Suppressor macrophage treated with lipopolysaccharide for 1 hour (primary cell): ENCODE measurements around the gene RIPPLY3.
A peak's percentile ranks its signal among the peaks of the same experiment; 100 is the strongest.
"Not testable (repeated sequence)": the region's sequence is repeated elsewhere in the genome, so short reads cannot be mapped to it uniquely, and the experiment has no call there.

ENCODE experiments used
- DNase-seq, 3 donors: peaks; one replicate each; pipeline ENCODE4 v3.0.0-alpha.2; 2020 to 2022

The RIPPLY3 gene

DNA sequence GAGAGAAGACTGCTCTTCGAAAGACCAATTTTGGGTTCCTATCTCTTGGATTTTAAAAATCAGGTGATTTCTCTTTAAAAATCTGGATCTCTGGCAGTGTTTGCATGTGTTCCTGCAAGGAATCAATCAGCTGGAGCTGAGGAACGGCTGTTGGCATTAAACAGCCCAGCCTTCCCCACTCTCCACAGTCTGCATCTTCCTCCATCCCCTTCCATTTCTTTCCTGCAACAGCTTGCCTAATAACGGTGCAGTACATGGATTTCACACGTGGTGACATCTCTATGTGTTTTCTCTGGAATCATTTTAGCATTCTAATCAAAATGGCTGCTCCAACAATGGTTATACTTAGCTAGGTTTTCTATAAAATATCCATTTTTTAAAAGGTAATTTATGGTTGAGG is 20.0 kb downstream of the RIPPLY3 start:
- DNase-seq, result no peak

GRCh38 chr21:37028570-37028969 is 22.1 kb downstream of the RIPPLY3 start:
- no peak for DNase-seq

DNA sequence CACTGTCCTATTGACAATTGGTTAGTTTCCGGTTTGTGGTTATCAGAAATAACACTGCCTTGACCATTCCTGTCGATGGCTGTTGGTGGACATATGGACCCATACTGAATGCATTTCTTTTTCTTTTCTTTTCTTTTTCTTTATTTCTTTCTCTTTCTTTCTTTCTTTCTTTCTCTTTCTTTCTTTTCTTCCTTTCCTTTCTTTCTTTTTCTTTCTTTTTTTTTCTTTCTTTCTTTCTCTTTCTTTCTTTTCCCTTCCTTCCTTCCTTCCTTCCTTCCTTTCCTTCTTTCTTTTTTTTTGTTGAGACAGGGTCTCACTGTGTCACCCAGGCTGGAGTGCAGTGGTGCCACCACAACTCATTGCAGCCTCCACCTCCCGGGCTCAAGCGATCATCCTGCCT is 24.4 kb downstream of the RIPPLY3 start:
- no peak for DNase-seq

- DNase-seq, result no peak
Measured at GRCh38 chr21:37032293-37032692, 25.8 kb downstream of the RIPPLY3 start.

- DNase-seq, result peak; percentile 21 to 47 (median 42)
Measured at GRCh38 chr21:37032877-37033471, 26.5 kb downstream of the RIPPLY3 start.

DNA sequence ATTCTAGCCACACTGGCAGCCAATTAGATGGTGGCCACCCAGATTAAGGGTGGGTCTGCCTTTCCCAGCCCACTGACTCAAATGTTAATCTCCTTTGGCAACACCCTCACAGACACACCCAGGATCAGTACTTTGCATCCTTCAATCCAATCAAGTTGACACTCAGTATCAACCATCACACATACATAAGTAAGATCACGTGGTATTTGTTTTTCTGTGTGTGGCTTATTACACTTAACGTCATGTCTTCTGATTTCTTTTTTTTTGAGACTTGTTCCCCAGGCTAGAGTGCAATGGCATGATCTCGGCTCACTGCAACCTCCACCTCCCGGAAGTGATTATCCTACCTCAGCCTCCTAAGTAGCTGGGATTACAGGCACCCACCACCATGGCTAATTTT is 27.9 kb downstream of the RIPPLY3 start:
- DNase-seq, result not testable (repeated sequence)

GRCh38 chr21:37036177-37036576 is 29.7 kb downstream of the RIPPLY3 start:
- no peak for DNase-seq

DNA sequence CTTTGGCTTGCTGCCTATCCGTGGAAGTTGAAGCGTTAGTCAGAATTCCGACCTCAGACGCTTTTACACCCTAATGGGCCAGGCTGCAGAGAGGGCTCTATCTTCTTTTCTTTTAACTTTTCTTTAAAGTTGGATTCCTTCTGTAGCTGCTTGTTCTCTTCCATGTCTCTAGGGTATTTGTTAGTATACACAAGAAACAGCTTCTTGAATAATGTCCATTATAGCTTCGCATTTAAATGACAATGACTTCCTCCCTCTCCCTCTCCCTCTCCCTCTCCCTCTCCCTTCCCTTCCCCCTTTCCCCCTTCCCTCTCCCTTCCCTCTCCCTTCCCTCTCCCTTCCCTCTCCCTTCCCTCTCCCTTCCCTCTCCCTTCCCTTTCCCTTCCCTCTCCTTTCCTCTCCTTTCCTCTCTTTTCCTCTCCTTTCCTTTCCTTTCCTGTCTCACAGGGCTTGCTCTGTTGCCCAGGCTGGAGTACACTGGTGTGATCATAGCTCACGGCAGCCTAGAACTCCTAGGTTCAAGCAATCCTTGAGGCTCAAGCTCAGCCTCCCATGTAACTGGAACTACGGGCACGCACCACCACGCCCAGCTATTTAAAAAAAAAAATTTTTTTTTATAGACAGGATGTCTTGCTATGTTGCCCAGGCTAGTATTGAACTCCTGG is 33.0 kb downstream of the RIPPLY3 start:
- DNase-seq, result no peak

- no peak for DNase-seq
Measured at GRCh38 chr21:37040212-37040611, 33.7 kb downstream of the RIPPLY3 start.

DNA sequence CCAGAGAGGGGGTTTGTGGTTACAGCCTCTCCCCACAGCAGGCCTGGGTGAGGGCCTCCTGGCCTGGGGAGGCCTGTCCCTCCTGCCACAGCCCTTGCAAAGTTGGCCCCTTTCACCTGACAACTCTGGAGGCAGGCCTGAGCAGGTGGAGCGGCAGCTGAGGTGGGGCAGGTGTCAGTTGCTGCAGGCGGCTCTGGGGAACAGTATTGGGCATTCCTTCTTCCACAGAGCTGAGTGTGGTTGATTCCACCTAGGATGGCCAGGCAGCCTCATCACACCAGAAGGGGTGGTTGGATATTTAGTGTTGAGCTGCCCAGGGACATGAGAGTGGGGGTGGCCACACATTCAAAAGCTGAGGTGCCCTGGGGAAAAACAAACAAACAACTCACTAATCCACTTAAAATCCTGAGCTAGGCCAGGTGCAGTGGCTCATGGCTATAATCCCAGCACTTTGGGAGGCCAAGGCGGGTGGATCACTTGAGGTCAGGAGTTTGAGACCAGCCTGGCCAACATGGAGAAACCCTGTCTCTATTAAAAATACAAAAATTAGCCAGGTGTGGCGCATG is 35.3 kb downstream of the RIPPLY3 start:
- no peak for DNase-seq

DNA sequence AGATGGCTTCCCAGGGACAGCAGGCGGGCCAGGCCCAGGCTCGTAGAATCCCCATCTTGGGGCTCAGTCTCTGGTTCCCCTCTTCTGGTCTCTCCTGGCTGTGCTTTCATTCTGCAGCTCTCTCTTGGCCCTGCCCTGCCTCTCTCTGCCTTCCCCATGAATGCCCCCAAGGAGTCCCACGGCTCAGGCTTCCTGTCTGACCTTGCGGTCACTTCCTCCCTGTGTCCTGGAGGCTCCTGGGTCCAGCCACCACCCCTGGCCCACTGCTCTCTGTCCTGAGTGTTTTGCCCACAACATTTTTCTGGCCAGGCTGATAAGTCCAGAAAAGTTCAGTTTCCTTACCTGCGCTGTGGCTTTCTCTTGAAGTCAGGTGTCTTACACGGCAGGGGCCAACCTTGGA is 37.3 kb downstream of the RIPPLY3 start:
- DNase-seq, result no peak

DNA sequence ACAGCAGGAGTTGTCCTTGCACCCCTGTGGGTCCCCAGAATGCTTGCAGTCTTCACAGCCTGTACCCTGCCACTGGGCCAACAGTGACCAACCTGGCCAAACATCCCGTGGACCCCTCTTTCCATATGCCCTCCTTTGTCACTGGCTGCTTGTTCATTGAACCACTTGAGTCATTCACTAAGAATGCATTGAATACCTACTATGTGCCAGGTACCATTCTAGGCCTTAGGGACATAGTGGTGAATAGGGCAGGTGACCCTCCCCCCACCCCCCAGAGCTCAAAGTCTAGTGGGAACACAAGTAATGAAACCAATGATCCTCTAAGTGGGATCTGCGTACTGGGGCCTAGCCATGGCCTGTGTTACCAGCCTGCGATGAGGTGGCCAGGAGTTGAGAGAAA is 38.1 kb downstream of the RIPPLY3 start:
- DNase-seq, result no peak

- DNase-seq, result no peak
Measured at GRCh38 chr21:37045149-37045548, 38.6 kb downstream of the RIPPLY3 start.

DNA sequence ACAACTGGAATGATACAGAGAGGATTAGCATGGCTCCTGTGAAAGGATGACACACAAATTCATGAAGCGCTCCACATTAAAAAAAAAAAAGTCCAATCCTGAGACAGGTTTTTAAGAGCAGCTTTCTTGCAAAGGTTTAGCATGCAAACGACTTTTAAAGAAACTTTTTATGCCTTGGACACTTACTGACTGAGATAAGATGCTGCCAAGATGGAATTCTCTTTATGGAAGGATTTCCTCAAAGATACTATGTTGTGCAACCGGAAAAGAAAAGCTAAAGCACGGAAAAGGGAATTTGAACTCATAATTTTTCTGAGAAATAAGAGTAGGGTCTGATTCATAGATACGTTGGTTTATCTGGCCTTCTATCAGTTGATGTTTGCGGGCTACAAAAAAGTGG is 39.1 kb downstream of the RIPPLY3 start:
- DNase-seq, result no peak

GRCh38 chr21:37047079-37047478 is 40.6 kb downstream of the RIPPLY3 start:
- DNase-seq, result no peak

DNA sequence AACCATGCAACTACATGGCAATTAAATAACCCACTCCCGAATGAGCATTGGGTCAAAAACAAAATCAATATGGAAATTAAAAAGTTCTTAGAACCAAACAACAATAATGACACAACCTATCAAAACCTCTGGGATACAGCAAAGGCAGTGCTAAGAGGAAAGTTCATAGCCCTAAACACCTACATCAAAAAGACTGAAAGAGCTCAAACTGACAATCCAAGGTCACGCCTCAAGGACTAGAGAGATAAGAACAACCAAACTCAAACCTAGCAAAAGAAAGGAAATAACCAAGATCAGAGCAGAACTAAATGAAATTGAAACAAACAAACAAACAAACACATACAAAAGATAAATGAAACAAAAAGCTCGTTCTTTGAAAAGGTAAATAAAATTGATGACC is 43.2 kb downstream of the RIPPLY3 start:
- not testable (repeated sequence) for DNase-seq

DNA sequence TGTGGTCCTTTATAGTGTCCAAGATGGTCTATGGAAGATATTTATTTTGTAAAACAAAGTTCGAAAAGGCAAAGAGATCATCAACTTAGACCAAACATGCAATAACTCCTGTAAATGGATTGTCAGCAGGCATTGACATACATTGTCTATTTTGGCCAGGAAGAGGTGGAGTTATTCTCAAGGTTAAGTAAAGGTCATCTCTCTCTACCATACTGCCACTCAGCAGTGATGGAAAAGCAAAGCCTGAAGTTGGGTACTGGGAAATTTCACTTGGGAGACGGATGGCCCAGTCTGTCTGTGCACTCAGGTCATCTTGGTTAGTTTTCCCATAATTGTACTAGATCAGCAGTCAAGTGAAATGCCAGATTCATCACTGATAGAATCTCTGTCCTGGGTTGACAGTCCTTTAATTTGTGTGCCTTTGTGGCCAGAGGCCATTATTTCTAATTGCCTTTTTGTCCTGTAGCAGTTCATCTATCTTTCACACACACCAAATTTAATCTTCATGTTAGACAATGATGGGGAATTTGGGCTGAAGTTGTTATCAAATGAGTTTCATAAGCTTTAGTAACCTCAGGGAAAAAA is 48.9 kb downstream of the RIPPLY3 start:
- no peak for DNase-seq

DNA sequence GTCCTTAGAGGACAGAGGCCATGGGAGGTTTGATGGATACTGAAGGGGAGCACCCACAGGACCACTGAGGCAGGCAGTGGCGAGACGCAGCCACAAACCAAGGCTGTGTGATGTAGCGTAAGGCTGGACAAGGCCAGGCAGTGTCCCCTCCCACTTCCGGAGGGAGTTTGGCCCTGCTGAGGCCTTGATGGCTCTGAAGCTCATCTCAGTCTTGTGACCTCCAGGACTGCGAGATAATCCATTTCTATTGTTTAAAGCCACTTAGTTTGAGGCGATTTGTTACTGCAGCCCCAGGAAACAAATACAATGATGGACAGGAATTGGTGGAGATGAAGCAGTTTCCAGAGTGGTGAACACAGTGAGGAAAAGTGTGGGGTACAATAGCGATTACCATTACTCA is 51.1 kb downstream of the RIPPLY3 start:
- no peak for DNase-seq

DNA sequence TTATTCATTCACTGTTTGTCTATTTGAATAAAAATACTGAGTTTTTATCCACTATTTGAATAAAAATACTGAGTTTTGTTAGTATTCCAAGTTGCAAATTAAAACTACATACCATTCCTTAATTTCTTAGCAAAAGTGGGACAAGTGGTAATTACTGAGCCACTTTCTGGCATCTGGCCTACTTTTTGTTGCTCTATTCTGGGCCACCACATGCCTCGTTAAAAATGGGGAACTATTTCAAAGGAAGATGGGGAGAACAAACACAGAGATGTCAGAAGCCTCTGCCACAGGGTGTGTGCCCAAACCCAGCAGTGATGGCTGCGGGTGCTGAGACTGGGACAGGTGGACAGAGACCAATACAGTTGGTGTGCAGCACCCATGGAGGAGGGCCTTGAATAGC is 51.8 kb downstream of the RIPPLY3 start:
- DNase-seq, result no peak

- DNase-seq, result no peak
Measured at GRCh38 chr21:37059181-37059580, 52.7 kb downstream of the RIPPLY3 start.

DNA sequence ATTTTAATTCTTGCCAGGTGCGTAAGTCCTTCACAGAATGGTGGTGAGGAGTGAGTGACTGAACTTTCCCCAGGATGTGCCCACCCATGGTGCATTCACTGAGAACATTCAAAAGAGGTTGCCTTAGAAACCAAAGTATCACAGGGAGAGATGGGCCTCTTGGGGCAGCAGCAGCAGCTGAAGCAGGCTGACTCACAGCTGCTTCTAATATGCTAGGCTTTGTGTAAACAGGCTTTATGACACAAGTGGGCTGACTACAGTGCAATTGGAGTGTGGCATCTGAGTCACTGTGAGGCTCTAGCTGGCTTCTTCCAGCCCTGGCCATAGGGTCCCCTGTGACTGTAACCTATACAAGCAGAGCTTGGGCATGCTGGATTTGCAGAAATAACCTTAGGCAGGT is 53.8 kb downstream of the RIPPLY3 start:
- peak; percentile 62 to 71 (median 67) for DNase-seq

GRCh38 chr21:37061926-37062592 is 55.6 kb downstream of the RIPPLY3 start:
- DNase-seq, result no peak

DNA sequence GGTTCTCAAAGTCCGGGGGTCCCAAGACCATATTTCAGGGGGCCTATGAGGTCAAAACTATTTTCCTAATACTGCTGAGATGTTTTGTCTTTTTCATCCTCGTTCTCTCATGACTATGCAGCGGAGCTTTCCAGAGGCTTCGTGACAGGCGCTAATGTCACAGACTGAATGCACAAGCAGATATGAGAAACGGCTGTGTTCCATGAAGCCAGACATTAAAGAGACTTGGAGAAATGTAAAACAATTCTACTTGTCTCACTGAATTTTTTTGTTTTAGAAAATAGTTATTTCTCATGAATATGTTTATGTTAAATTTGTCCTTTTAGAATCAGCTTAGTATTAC is 56.1 kb downstream of the RIPPLY3 start:
- no peak for DNase-seq

GRCh38 chr21:37063433-37063832 is 56.9 kb downstream of the RIPPLY3 start:
- DNase-seq, result no peak
